Activated naive CD8-positive, alpha-beta T cell (primary cell): Measurements from ENCODE around the gene CACNA2D1.

Experiments used
- H3K27ac Mint-ChIP-seq: one replicate; pipeline ENCODE4 v1.8.0; 2021; ENCODE audit warnings: mixed read lengths
- H3K27me3 Mint-ChIP-seq: one replicate; pipeline ENCODE4 v1.8.0; 2021; ENCODE audit warnings: mixed read lengths
- H3K36me3 Mint-ChIP-seq: one replicate; pipeline ENCODE4 v1.8.0; 2021; ENCODE audit warnings: mixed read lengths
- H3K4me1 Mint-ChIP-seq: one replicate; pipeline ENCODE4 v1.8.0; 2021; ENCODE audit warnings: low read depth, mixed read lengths
- H3K4me3 Mint-ChIP-seq: one replicate; pipeline ENCODE4 v1.8.0; 2021; ENCODE audit warnings: mild to moderate bottlenecking, mixed read lengths
- H3K9me3 Mint-ChIP-seq: one replicate; pipeline ENCODE4 v1.8.0; 2021; ENCODE audit warnings: low read depth, mixed read lengths

The CACNA2D1 gene

DNA sequence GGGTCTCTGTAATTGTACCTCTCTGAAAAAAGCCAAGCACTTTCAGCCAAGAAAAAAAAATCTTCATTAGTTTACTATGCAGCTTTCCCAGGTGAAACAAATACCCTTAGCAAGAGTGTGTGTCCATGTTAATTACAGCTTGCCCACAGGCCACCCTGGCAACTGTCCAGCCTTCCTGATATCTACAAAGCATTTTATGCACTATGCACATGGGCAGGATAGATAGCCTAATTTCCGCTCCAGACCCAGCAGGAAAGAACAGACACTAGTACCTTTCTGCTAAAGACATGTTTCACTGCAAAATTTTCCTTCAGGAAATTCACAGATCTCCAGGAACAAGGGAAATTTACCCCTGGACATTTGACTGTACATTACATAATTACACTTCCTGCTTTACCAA lies 24.4 kb downstream of the CACNA2D1 start:
- no peak overlapping the region for H3K27ac Mint-ChIP-seq
- no peaks in the 10 kb centered on the region for H3K27me3 Mint-ChIP-seq
- H3K4me3 Mint-ChIP-seq: no peak overlapping the region
- no peaks in the 10 kb centered on the region for H3K36me3 Mint-ChIP-seq
- no peaks in the 10 kb centered on the region for H3K9me3 Mint-ChIP-seq
- no peaks in the 10 kb centered on the region for H3K4me1 Mint-ChIP-seq

DNA sequence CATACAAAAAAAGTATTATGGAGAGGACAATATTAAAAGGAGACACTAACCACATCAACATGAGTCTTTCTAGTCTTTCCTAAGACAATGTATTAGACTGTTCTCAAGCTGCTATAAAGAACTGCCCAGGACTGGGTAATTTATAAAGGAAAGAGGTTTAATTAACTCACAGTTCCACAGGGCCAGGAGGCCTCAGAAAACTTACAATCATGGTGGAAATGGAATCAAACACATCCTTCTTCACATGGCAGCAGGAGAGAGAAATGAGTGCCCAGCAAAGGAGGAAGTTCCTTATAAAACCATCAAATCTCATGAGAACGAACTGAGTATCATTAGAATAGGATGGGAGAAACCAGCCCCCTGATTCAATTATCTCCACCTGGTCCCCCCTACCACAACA lies 25.7 kb downstream of the CACNA2D1 start:
- no peaks in the 10 kb centered on the region for H3K36me3 Mint-ChIP-seq
- H3K4me3 Mint-ChIP-seq: no peak overlapping the region
- H3K4me1 Mint-ChIP-seq: no peaks in the 10 kb centered on the region
- H3K27me3 Mint-ChIP-seq: no peaks in the 10 kb centered on the region
- H3K9me3 Mint-ChIP-seq: no peaks in the 10 kb centered on the region
- no peak overlapping the region for H3K27ac Mint-ChIP-seq

DNA sequence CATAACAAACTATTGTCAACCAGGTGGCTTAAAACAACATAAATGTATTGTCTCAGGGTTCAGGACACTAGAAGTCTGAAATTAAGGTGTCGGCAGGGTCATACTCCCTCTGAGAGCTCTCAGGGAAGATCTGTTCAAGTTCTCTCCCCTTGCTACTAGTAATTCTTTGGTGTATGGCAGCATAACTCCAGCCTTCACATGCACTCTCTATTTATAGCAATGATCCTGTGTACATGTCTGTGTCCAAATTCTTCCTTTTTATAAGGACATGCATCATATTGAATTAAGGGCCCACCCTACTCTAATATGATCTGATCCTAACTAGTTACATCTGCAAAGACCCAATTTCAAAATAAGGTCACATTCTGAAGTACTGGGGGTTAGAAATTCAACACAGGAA lies 27.2 kb downstream of the CACNA2D1 start:
- Mint-ChIP-seq H3K36me3 (no peaks in the 10 kb centered on the region), H3K27ac (no peak overlapping the region), H3K4me3 (no peak overlapping the region), H3K27me3 (no peaks in the 10 kb centered on the region), H3K4me1 (no peaks in the 10 kb centered on the region), H3K9me3 (no peaks in the 10 kb centered on the region)

DNA sequence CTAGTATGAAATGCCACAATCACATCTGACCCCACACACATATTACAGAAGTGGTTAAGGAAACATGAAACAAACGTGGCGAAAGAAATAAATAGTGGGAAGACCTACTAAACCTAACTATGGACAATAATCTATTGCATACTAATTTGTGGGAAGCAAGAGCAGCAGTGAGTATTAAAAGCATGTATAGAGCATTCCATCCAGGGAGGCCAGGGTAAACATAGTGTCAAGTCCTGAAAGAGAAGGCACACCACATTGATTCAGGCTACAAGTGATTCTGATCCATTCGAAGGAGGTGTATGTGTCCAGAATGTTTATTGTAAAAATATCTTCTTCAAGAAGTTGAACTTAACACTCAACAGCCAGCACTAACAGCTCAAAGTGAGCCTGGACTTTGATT lies 29.2 kb downstream of the CACNA2D1 start:
- Mint-ChIP-seq H3K27ac (no peak overlapping the region), H3K9me3 (no peaks in the 10 kb centered on the region), H3K27me3 (no peaks in the 10 kb centered on the region), H3K4me1 (no peaks in the 10 kb centered on the region), H3K36me3 (no peaks in the 10 kb centered on the region), H3K4me3 (no peak overlapping the region)

DNA sequence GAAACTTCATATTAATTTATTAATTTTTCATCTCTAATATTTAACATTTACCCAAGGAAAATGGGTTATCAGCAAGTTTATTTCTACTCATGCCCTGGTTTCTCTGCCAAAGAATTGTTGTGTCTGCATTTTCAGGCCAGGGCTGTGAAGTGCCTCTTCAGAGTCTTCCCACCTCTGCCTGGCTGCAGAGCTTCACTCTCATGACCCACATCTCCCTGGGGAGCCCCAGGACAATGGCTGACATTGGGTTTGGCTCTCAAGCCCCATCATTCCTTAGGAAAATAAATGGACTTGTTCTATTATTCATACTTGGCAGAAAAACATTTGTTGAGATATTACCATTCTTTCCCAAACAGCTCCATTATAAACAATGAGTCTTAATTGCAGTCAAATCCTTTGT lies 30.3 kb downstream of the CACNA2D1 start:
- Mint-ChIP-seq H3K4me1 (no peaks in the 10 kb centered on the region), H3K9me3 (peaks cover 5% of the 10 kb centered on the region), H3K27me3 (no peaks in the 10 kb centered on the region), H3K4me3 (no peak overlapping the region), H3K36me3 (no peaks in the 10 kb centered on the region), H3K27ac (no peak overlapping the region)

DNA sequence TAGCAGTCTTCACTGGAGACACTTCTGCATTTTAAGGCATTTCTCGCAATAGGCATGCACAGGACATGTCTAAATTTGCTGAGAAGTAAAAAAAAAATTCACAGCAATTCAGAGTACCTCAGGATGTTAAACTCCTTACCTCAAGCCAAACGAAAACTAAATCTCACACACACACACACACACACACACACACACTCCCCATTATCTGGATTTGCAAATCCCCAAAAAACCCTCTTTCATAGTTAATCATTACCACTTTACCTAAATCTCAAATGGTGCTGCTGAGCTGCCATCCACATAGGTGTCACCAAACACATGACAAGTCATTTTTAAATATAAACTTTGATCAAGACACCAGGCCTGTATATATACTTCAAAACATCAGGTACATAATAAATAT lies 31.8 kb downstream of the CACNA2D1 start:
- H3K4me1 Mint-ChIP-seq: no peaks in the 10 kb centered on the region
- no peaks in the 10 kb centered on the region for H3K36me3 Mint-ChIP-seq
- H3K27me3 Mint-ChIP-seq: no peaks in the 10 kb centered on the region
- no peak overlapping the region for H3K27ac Mint-ChIP-seq
- no peak overlapping the region for H3K4me3 Mint-ChIP-seq
- H3K9me3 Mint-ChIP-seq: peaks cover 6% of the 10 kb centered on the region

DNA sequence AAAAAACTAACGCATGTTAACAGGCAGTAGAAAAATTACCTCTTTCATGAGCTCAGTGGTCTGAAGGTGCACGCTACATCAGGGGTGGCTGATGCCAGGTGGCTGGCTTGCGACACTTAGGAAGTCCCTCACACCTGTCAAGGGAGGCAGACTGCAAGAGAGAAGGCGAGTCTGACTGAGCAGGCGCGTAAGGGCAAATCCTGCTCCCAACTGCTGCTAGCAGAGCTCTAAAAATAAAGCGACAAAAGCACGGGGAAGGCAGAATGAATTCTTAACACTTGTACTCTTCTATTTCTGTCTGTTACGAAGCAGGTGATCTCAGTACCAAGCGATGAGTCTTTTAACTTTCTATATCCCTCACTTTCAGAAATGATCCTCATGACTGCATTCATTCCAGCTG lies 33.1 kb downstream of the CACNA2D1 start:
- Mint-ChIP-seq H3K27ac (no peak overlapping the region), H3K36me3 (no peaks in the 10 kb centered on the region), H3K27me3 (no peaks in the 10 kb centered on the region), H3K9me3 (peaks cover 6% of the 10 kb centered on the region), H3K4me1 (no peaks in the 10 kb centered on the region), H3K4me3 (no peak overlapping the region)

DNA sequence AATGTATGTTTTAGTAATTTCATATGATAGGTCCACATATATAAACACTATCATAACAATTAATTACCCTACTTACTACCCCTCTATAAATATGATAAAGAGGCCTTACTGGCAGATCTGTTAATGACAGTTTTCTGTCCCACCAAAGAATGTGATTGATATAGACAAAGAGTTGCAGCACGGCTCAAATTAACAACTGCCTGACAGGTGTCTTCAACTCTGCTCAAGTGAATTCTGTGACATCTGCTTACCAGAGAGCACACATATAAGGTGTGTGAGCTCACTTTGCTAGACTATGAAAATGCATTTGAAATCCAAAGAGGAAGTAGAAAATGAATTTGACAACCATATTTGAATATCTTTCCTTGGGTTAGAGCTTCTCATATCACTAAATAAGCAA lies 36.6 kb downstream of the CACNA2D1 start:
- no peaks in the 10 kb centered on the region for H3K36me3 Mint-ChIP-seq
- H3K27me3 Mint-ChIP-seq: no peaks in the 10 kb centered on the region
- no peaks in the 10 kb centered on the region for H3K4me1 Mint-ChIP-seq
- H3K9me3 Mint-ChIP-seq: peaks cover 6% of the 10 kb centered on the region
- H3K4me3 Mint-ChIP-seq: no peak overlapping the region
- no peak overlapping the region for H3K27ac Mint-ChIP-seq

DNA sequence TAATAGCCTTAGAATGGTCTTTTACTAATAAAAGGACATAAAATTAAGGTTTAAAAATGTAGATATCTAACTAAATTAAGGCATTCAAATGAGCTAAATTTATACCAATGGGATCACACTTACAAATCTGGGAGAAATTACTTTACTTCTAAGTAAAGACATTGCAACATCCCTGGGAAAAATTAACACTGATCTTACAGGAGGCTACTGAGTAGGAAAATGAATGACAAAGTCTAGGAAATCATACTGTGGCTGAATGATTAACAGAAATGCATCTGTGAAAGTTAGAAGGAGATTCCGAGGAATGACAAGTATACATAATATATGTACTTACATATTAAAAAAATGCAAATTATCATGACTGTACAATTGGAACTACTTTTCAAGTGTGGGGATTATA lies 38.3 kb downstream of the CACNA2D1 start:
- Mint-ChIP-seq H3K9me3 (peaks cover 6% of the 10 kb centered on the region), H3K27me3 (no peaks in the 10 kb centered on the region), H3K4me1 (no peaks in the 10 kb centered on the region), H3K36me3 (no peaks in the 10 kb centered on the region), H3K4me3 (no peak overlapping the region), H3K27ac (no peak overlapping the region)

DNA sequence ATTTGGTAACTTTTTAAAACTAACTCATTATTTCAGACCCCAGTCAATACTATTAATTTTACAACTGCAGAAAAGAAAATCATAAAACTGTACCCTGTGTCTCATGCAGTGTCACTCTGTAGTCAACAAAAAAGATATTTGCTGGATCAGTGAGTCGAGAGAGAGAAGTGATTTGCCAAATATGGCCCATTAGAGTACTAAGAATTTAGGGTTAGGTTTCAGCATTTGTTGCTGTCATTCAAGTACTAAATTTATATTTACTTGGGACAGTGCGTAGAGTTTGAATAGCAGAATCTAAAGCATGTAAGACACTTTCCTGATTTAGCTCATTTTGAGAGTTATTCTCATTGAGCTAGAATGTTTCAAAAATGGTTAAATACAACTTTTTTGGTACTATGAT lies 38.9 kb downstream of the CACNA2D1 start:
- Mint-ChIP-seq H3K4me1 (no peaks in the 10 kb centered on the region), H3K36me3 (no peaks in the 10 kb centered on the region), H3K4me3 (no peak overlapping the region), H3K9me3 (peaks cover 6% of the 10 kb centered on the region), H3K27ac (no peak overlapping the region), H3K27me3 (no peaks in the 10 kb centered on the region)

DNA sequence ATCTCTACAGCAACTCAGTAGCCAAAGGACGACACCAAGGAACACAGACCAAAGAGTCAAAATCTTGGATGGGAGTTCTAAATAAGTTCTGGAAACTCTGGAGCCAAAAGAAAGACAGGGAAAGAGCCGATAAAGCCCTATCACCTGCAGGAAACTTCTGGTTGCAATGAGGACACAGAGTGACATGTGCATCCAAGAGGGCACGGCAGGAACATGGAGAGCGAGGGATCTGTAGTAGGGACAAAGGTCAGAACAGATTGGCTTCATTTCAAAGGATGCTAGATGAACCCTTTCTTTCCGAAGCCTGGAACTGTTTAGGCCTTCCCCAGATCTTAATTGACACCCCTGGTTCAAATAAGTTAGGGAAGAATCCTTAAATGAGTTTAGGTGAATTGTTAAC lies 39.5 kb downstream of the CACNA2D1 start:
- Mint-ChIP-seq H3K4me1 (no peaks in the 10 kb centered on the region), H3K36me3 (no peaks in the 10 kb centered on the region), H3K9me3 (peaks cover 6% of the 10 kb centered on the region), H3K4me3 (no peak overlapping the region), H3K27ac (no peak overlapping the region), H3K27me3 (no peaks in the 10 kb centered on the region)

DNA sequence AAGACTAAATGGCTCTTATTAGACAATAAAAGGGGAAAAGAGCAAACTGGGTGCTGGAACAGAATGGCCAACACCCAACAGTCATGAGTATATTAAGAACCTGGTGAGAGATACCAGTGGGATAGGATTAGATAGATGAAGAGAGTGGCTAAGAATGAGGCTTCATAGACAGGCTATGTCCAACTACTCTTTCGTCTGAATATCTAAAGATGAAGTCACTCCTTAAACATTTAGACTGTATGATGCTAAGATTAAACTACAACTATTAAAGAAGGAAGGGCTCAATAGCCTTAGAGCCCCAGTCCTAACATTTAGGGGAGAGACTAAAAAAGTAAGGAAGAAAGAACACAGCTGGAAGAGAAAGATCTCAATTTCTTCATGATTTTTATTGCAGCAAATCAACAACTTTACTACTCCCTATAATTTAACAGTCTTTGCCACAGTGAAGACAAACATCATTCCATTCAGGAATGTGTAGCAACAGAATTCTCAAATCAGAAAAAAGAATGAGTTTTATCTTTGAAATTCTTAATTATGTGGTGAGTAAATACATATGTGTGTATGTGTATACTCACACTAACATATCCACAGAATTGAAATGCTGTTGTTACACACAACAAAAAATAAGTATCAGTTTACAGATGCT lies 45.6 kb downstream of the CACNA2D1 start:
- H3K36me3 Mint-ChIP-seq: no peaks in the 10 kb centered on the region
- H3K4me3 Mint-ChIP-seq: no peak overlapping the region
- H3K27me3 Mint-ChIP-seq: no peaks in the 10 kb centered on the region
- H3K9me3 Mint-ChIP-seq: no peaks in the 10 kb centered on the region
- H3K27ac Mint-ChIP-seq: no peak overlapping the region
- no peaks in the 10 kb centered on the region for H3K4me1 Mint-ChIP-seq

DNA sequence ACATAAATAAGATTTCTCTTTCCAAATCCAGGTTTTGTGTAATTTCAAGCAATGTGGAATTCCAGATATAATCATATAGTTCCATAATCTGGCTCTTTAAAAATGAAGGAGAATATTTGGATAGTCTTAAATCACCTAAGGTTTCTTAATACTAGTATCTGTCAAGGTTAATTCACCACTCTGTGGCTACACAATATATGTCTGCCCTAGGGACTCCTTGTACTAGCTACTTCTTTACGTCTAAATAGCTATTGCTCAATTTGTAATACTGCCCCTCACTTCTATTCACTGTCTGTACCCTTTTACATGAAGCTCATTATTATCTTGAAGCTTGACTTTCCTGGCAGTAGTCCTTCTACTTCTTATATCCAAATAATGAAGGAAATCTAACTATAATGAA lies 47.2 kb downstream of the CACNA2D1 start:
- H3K4me3 Mint-ChIP-seq: no peak overlapping the region
- no peak overlapping the region for H3K27ac Mint-ChIP-seq
- H3K9me3 Mint-ChIP-seq: no peaks in the 10 kb centered on the region
- no peaks in the 10 kb centered on the region for H3K4me1 Mint-ChIP-seq
- no peaks in the 10 kb centered on the region for H3K36me3 Mint-ChIP-seq
- no peaks in the 10 kb centered on the region for H3K27me3 Mint-ChIP-seq

DNA sequence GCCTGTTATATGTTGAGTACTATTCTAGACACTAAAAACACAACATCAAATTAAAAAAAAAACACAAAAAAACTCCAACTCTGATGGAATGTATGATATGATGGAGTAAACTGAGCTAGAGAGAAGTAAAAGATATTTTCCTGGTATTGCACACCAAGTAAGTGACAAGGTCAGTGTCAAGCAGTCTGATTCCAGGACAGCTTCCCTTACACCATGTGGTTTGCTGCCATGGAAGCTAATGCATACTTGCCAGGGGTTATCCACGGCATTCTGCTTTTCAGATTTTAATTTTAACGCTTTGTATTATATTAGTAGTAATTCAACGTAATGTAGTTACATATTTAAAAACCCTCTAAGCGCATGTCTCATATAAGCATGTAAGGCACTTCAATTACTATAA lies 48.4 kb downstream of the CACNA2D1 start:
- Mint-ChIP-seq H3K27me3 (no peaks in the 10 kb centered on the region), H3K4me3 (no peak overlapping the region), H3K27ac (no peak overlapping the region)

DNA sequence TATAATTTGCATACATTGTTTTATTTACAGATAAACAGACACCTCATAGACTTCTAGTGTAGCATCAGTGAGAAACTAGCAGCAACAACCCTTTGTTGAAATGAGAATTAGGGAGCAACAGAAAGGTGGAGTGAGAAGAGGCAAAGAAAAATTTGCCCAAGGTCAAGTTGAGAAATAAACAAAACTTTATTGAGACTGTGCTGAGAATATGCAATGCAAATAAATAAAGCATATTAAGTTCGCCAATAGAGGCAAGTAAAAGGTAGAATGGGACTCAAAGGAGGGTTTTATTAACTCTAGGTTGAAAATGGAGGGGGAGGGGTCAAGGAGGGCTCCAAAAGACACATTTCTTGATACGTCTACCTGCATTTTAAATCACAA lies 49.7 kb downstream of the CACNA2D1 start:
- Mint-ChIP-seq H3K36me3 (no peaks in the 10 kb centered on the region), H3K9me3 (no peaks in the 10 kb centered on the region), H3K27ac (no peak overlapping the region), H3K4me3 (no peak overlapping the region), H3K4me1 (no peaks in the 10 kb centered on the region), H3K27me3 (no peaks in the 10 kb centered on the region)

More for the DNA sequence above, 48.4 kb downstream of the CACNA2D1 start:
- H3K4me1 Mint-ChIP-seq: no peaks in the 10 kb centered on the region
- no peaks in the 10 kb centered on the region for H3K9me3 Mint-ChIP-seq
- no peaks in the 10 kb centered on the region for H3K36me3 Mint-ChIP-seq

DNA sequence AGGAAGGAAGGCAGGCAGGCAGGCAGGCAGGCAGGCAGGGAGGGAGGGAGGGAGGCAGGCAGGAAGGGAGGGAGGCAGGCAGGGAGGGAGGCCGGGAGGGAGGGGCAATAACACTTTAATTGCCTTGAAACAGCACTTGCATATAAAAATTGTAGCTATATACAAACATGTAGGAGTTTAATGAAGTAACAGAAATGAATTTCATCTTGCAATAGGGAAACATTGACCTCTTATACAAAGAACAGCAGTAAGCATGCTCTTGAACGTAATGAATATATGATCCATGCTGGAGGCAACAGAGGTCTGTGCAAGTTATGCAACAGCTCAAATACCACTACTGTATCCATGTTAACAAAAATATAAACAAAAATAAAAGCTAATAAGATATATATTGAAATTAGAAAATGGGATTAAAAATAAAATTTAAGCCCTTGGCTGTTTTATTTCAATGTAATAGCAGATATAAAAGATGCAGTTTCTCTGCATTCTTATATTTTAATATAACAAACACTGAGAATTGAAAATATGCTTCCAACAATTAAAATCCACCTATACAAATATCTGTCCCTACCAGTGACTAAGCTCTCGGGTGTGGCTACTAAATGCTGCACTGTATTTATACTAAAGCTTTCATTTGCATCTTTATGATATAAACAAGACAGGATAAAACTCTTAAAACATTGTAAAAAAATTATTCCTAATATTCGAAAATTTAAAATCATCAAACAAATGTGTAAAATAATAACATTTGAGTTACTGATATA lies 50.3 kb downstream of the CACNA2D1 start:
- Mint-ChIP-seq H3K4me1 (no peaks in the 10 kb centered on the region), H3K36me3 (no peaks in the 10 kb centered on the region), H3K4me3 (no peak overlapping the region), H3K9me3 (no peaks in the 10 kb centered on the region), H3K27ac (no peak overlapping the region), H3K27me3 (no peaks in the 10 kb centered on the region)
